Stimulated activated naive CD4-positive, alpha-beta T cell (primary cell): ENCODE data around the gene PTPN5.

Experiments used
- DNase-seq, 6 experiments: peaks; one replicate each; lab custom pipeline; 2025; lab: John Stamatoyannopoulos, UW

Gene PTPN5

GRCh38 chr11:18773104-18773503 lies 18.5 kb downstream of the PTPN5 start:
- no peak for DNase-seq

GRCh38 chr11:18772211-18772610 lies 19.4 kb downstream of the PTPN5 start:
- DNase-seq, result no peak

DNA sequence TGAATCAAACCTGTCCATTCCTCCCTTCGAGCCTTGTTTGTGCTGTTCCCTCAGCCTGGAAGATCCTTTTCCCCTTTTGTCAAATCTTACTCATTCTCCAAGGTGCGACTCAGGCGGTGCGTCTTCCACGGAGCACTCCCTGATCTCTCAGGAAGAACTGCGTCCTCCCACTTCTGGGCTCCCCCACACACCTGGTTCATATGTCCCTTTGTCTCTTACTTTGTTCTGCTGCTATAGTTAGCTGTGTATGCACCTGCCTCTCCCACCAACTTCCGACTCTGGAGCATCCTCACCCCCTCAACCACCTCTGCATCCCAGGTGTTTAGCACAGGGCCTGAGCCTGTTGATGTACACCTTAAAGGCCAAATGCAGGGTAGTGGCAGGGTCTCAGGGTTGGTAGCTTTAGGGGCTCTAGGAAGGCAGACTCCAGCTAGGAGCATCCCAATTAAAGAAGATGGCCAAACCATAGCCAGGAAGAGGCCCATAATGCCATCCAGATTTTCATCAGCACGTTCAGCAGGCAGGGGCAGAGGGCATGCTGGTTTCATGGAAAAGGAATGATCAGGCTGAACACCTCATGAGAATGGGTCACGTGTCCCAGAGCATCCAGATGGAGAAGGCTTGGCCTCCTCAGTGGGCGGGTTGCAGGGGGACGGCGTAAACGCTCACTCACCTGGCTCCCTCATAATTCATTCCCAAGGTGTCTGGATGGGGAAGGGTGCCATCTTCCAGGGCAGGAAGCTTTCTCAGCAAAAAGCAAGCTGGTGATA lies 20.1 kb downstream of the PTPN5 start:
- DNase-seq, result no peak

- no peak for DNase-seq
Measured at GRCh38 chr11:18770479-18771125, 21.0 kb downstream of the PTPN5 start.

GRCh38 chr11:18769802-18770456 lies 21.7 kb downstream of the PTPN5 start:
- DNase-seq, result no peak

GRCh38 chr11:18768978-18769377 lies 22.6 kb downstream of the PTPN5 start:
- DNase-seq, result no peak

GRCh38 chr11:18768472-18768901 lies 23.1 kb downstream of the PTPN5 start:
- no peak for DNase-seq

GRCh38 chr11:18766015-18766414 lies 25.6 kb downstream of the PTPN5 start:
- no peak for DNase-seq

DNA sequence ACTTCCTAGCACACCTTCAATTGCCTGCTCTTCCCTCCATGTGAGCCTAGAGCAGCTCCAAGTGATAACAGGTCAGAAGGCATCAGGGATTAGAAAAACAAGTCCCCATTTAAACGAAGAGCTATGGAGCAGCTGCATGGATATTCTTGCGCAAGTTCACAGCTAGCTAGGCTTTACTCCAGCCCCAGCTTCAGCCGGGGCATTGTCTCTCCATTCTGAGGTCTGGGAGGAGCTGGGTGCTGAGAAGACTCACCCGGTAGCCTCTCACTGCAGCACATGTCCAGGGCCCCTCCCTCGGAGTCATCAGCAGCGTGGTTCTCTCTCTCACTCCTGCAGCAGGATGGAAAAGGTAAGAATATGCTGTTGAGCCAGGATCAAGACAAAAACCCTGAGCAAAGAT lies 26.0 kb downstream of the PTPN5 start:
- no peak for DNase-seq

GRCh38 chr11:18761741-18762140 lies 29.9 kb downstream of the PTPN5 start:
- DNase-seq, result no peak

DNA sequence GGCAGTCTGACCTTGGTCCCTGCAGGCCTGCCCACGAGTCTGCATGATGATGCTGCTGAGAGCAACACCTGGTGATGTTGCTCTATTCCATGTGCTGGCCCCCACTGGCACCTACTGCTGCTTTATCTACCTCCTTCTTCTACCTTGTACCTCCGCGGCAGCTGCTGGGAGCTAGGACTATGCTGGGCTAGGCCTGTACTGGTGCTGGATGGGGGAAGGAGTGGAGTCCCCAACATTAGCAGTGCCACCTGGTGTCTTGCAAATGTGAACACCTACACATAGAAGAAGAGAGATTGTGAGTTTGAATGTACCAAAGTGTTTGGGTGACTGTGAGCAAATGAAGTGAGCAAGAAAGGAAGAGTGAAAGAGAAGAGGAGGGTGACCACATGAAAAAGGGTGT lies 30.5 kb downstream of the PTPN5 start:
- no peak for DNase-seq

- DNase-seq, result no peak
Measured at GRCh38 chr11:18757811-18758210, 33.8 kb downstream of the PTPN5 start.

DNA sequence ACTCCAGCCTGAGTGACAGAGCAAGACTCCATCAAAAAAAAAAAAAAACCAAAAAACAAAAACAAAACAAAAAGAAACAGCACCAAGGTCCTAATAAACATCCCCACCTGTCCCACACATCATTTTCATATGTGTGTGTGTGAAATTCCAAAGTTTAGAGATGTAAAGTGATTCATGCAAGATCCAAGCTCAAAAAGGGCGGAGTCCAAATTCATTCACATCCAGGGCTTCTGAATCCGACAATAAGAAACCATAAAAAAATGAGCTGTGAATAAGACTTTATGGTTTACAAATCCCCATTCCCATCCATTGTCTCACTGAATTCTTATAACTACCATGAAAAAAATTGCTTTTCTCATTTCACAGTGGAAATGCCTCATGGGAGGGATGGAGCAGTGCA lies 34.7 kb downstream of the PTPN5 start:
- DNase-seq, result no peak

DNA sequence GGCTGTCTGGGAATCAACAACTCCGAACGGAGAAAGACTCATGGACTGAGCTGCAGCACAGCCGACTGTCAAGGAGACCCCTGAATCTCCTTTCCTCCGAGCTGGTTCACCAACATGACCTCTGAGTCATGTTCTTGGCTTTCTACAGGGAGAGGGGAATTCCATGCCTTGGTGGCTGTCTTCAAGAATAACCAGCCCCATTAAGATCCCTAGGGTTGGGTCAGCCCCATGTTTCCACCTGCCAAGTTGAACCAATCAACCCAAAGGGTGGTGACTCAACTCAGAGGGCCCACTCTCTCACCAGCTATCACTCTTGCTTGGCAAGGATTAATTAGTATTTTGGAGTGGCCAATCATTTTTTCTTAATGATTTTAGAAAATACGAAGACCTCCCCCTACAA lies 37.3 kb downstream of the PTPN5 start:
- no peak for DNase-seq

DNA sequence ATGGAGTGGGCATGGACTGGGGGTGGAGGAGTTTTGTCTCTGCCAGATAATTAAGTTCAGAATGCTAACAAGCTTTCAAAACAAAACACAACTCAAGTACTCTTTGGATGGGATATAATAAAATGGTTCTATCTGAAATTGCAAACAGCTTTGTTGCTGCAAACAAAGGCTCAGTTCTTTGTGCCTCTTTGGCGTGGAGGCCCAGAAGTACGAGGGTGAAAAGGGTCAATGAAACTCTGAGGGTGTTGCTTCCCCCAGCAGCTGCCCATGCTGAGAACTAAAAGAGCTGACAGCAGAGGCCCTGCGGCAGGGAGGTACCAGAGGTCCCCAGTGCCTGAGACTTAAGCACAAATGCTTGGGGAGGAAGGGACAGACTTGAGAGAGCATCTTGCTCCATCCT lies 39.1 kb downstream of the PTPN5 start:
- no peak for DNase-seq

- no peak for DNase-seq
Measured at GRCh38 chr11:18750944-18751343, 40.7 kb downstream of the PTPN5 start.

- DNase-seq, result no peak
Measured at GRCh38 chr11:18749681-18750319, 41.8 kb downstream of the PTPN5 start.

- DNase-seq, result peak in 4 of 6 experiments; percentile 42 to 99 (median 98)
Measured at GRCh38 chr11:18748766-18749365, 42.7 kb downstream of the PTPN5 start.

GRCh38 chr11:18745251-18745650 lies 46.3 kb downstream of the PTPN5 start:
- no peak for DNase-seq

GRCh38 chr11:18743900-18744514 lies 47.6 kb downstream of the PTPN5 start:
- DNase-seq, result no peak

DNA sequence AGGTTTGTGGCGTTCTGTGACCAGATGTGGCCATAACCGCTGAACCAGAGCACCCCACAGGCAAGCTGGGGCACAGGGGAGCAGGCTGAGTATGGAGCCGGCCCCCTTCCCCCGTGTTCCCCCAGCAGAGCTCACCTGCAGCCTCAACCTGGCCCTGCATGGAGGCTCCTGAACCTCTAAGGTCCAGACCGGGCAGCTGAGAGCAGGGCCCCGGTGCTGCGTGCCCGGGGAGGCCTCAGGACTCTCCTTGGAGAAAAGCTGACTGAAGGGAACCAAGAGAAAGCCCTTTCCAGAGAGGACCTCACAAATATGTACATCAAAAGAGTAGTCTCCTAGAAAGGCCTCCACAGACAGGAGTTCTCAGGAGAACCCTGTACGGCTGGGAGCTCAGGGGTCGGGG lies 48.2 kb downstream of the PTPN5 start:
- DNase-seq, result no peak

GRCh38 chr11:18741783-18742182 lies 49.8 kb downstream of the PTPN5 start:
- no peak for DNase-seq
